Measurements from ENCODE around the gene STK10. TPM values are rescaled to one million over a fixed set of nuclear protein-coding genes. Genes with fewer than 3 reads are reported as not detected.

The STK10 gene
- total and polyA plus RNA-seq, 9 of the 15 experiments (the other 6 are each of a cell fraction or from before 2014, with no cell fraction given), result 0.30 to 6.7 (median 2.4) TPM

GRCh38 chr5:172211676-172212075 lies 23.7 kb upstream of the STK10 start:
- no peaks in the 10 kb centered on the region for H3K9me3 ChIP-seq (replicated peaks; ENCODE audit: control insufficient read depth, insufficient read depth, low read depth, low read length)
- no peak overlapping the region for H3K9ac ChIP-seq (ENCODE audit: insufficient read depth in 1 of 2, low read depth in 2 of 2, low read length in 2 of 2)
- WGBS (ENCODE audit: insufficient coverage, low coverage, missing lambda C conversion rate), result 3% methylated on average over 8 of the region's 8 CpGs
- DNase-seq (ENCODE audit: extremely low read depth in 1 of 4, low spot score in 3 of 4) (no peak), ATAC-seq (no peak), FAIRE-seq (no peak)
- H4K20me1 ChIP-seq (replicated peaks; ENCODE audit: control insufficient read depth, insufficient read depth, low read length), result 0 out of 2 replicates have a peak, but pooled peaks cover 4% of the 10 kb centered on the region
- ChIA-PET POLR2A (interaction anchor here (0.6 to 1.1 kb wide), 2 partner anchors 10 to 12 kb away, joined by 3 to 4 read pairs; no protein-coding TSS in a partner anchor), CTCF (ENCODE audit: low intra/inter-chr PET ratio) (no interaction called here)
- TF ChIP-seq MEF2D (tag; conservative IDR thresholded peaks at IDR 0.05; ENCODE audit: low read depth), result no peak
- no peak for TF ChIP-seq WHSC1 (IDR thresholded peaks at IDR 0.05; ENCODE audit: low read length)
- no peak for TF ChIP-seq LARP7 (IDR thresholded peaks at IDR 0.05)
- TF ChIP-seq ELF4 (CRISPR knock-in tag; IDR thresholded peaks at IDR 0.05), result no peak
- no peak for TF ChIP-seq MCM7 (IDR thresholded peaks at IDR 0.05)
- TF ChIP-seq RFX1 (IDR thresholded peaks at IDR 0.05), result no peak
- no peak for TF ChIP-seq NFXL1 (CRISPR knock-in tag; IDR thresholded peaks at IDR 0.05)
- TF ChIP-seq, protein P1, sequence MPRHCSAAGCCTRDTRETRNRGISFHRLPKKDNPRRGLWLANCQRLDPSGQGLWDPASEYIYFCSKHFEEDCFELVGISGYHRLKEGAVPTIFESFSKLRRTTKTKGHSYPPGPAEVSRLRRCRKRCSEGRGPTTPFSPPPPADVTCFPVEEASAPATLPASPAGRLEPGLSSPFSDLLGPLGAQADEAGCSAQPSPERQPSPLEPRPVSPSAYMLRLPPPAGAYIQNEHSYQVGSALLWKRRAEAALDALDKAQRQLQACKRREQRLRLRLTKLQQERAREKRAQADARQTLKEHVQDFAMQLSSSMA (CRISPR knock-in tag; IDR thresholded peaks at IDR 0.05), result no peak
- TF ChIP-seq, protein P2, sequence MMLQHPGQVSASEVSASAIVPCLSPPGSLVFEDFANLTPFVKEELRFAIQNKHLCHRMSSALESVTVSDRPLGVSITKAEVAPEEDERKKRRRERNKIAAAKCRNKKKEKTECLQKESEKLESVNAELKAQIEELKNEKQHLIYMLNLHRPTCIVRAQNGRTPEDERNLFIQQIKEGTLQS (IDR thresholded peaks at IDR 0.05), result no peak
- TF ChIP-seq, protein P2 (CRISPR knock-in tag; conservative IDR thresholded peaks at IDR 0.05), result no peak
- no peak for TF ChIP-seq PCBP1 (IDR thresholded peaks at IDR 0.05; ENCODE audit: low read depth, low read length, poor library complexity, severe bottlenecking)
- TF ChIP-seq PRPF4 (IDR thresholded peaks at IDR 0.05; ENCODE audit: insufficient read depth, low read depth, low read length, poor library complexity, severe bottlenecking), result no peak
- TF ChIP-seq, protein P3, sequence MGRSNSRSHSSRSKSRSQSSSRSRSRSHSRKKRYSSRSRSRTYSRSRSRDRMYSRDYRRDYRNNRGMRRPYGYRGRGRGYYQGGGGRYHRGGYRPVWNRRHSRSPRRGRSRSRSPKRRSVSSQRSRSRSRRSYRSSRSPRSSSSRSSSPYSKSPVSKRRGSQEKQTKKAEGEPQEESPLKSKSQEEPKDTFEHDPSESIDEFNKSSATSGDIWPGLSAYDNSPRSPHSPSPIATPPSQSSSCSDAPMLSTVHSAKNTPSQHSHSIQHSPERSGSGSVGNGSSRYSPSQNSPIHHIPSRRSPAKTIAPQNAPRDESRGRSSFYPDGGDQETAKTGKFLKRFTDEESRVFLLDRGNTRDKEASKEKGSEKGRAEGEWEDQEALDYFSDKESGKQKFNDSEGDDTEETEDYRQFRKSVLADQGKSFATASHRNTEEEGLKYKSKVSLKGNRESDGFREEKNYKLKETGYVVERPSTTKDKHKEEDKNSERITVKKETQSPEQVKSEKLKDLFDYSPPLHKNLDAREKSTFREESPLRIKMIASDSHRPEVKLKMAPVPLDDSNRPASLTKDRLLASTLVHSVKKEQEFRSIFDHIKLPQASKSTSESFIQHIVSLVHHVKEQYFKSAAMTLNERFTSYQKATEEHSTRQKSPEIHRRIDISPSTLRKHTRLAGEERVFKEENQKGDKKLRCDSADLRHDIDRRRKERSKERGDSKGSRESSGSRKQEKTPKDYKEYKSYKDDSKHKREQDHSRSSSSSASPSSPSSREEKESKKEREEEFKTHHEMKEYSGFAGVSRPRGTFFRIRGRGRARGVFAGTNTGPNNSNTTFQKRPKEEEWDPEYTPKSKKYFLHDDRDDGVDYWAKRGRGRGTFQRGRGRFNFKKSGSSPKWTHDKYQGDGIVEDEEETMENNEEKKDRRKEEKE (IDR thresholded peaks at IDR 0.05; ENCODE audit: borderline replicate concordance in 1 of 2, control insufficient read depth in 1 of 2, low read depth in 2 of 2, low read length in 1 of 2), result no peak
- no peak for TF ChIP-seq CCAR2 (IDR thresholded peaks at IDR 0.05; ENCODE audit: low read depth, low read length)
- TF ChIP-seq CBFA2T3 (IDR thresholded peaks at IDR 0.05), result no peak
- TF ChIP-seq ZBTB26 (CRISPR knock-in tag; IDR thresholded peaks at IDR 0.05), result no peak
- no peak for TF ChIP-seq GMEB1 (CRISPR knock-in tag; IDR thresholded peaks at IDR 0.05)
- H3K79me2 ChIP-seq (ENCODE audit: control insufficient read depth, insufficient read depth, low read length), result no peaks in the 10 kb centered on the region
- H3K36me3 ChIP-seq (ENCODE audit: control insufficient read depth, insufficient read depth, low read length), result no peaks in the 10 kb centered on the region
- in situ Hi-C loops (cut with MboI), result no loop called here
- H3K27ac ChIP-seq (ENCODE audit: extremely low read depth, low read depth, low read length), result no peak overlapping the region
- intact Hi-C loops (cut with micrococcal nuclease), result no loop called here
- no peak overlapping the region for H3K4me2 ChIP-seq (ENCODE audit: insufficient read depth, low read length)
- H3K4me1 ChIP-seq (replicated peaks in 1 of 2; ENCODE audit: control insufficient read depth in 2 of 2, insufficient read depth in 2 of 2, low read length in 2 of 2), result no peaks in the 10 kb centered on the region
- H3K27me3 ChIP-seq (ENCODE audit: control insufficient read depth in 2 of 2, insufficient read depth in 2 of 2, low read length in 2 of 2), result peaks cover 32 to 48% of the 10 kb centered on the region in 2 experiments; a peak in 4 of 5 replicates
- H3K4me3 ChIP-seq, result no peak overlapping the region
- no TSS peak for BruUV-seq (replicated peaks)
- no peak overlapping the region for H2AFZ ChIP-seq (ENCODE audit: low read depth, low read length)
- H3K9me1 ChIP-seq (ENCODE audit: control insufficient read depth, insufficient read depth, low read length), result no peaks in the 10 kb centered on the region
